ENCODE data around the gene SERPINB1.

- no peak for TF ChIP-seq CTCF (IDR thresholded peaks at IDR 0.05)
- no peak for TF ChIP-seq POLR2A (IDR thresholded peaks at IDR 0.05)
Measured at GRCh38 chr6:2796861-2797260, 44.8 kb downstream of the SERPINB1 start.
